ENCODE results near the gene HES7.

Gene HES7

DNA sequence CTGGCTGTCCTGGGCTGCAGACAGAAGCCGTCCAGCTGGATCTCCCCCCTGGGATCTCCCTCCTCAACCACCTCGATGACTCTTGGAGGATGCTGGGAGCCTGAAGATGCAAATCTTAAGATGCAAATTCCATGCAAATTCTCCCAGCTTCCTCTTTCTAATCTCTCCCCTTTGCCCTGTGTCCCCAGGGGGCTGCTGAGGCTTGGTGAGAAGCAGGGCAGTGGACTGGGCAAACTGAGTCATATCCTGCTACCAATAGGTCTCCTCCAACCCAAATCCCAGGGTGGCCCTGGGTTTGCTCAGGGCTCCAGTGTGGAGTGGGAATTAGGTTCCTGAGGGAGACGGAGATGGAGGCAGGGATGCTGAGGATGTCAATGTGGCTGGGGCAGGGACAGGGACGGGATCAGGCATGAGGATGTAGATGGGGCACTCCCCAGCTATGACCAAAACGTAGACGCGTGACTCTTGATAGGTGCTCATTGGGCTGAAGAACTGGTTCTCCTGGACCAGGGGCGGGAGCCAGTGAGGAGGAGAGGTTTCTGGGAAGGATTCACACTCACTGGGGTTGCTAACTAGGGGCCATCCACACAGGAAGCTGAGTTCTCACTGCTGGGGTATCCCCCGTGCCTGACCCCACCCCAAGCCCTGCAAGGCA, 32.7 kb downstream of the HES7 start:
- no peaks in the 10 kb centered on the region for H3K9me2 ChIP-seq (replicated peaks; ENCODE audit: low read depth, low read length)
- no peaks in the 10 kb centered on the region for H3K27me3 ChIP-seq (ENCODE audit: insufficient read depth, low read length, poor library complexity, severe bottlenecking)
- TF ChIP-seq EZH2phosphoT487 (IDR thresholded peaks at IDR 0.05; ENCODE audit: borderline replicate concordance): no peak
- TF ChIP-seq, protein P1, sequence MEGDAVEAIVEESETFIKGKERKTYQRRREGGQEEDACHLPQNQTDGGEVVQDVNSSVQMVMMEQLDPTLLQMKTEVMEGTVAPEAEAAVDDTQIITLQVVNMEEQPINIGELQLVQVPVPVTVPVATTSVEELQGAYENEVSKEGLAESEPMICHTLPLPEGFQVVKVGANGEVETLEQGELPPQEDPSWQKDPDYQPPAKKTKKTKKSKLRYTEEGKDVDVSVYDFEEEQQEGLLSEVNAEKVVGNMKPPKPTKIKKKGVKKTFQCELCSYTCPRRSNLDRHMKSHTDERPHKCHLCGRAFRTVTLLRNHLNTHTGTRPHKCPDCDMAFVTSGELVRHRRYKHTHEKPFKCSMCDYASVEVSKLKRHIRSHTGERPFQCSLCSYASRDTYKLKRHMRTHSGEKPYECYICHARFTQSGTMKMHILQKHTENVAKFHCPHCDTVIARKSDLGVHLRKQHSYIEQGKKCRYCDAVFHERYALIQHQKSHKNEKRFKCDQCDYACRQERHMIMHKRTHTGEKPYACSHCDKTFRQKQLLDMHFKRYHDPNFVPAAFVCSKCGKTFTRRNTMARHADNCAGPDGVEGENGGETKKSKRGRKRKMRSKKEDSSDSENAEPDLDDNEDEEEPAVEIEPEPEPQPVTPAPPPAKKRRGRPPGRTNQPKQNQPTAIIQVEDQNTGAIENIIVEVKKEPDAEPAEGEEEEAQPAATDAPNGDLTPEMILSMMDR (conservative IDR thresholded peaks at IDR 0.05; ENCODE audit: low read length): no peak
- H3K4me2 ChIP-seq (ENCODE audit: low read depth, low read length, poor library complexity, severe bottlenecking): no peak overlapping the region
- no peaks in the 10 kb centered on the region for H3K36me3 ChIP-seq (ENCODE audit: insufficient read depth, low read length)
- no peaks in the 10 kb centered on the region for H3K79me2 ChIP-seq (ENCODE audit: insufficient read depth, low read length)
- no peaks in the 10 kb centered on the region for H3K9me3 ChIP-seq (ENCODE audit: insufficient read depth, low read depth, low read length)
- H3K9ac ChIP-seq (ENCODE audit: low read depth, low read length, poor library complexity, severe bottlenecking): no peak overlapping the region
- no peaks in the 10 kb centered on the region for H3F3A ChIP-seq (ENCODE audit: low read depth)
- no peak overlapping the region for H2AFZ ChIP-seq (ENCODE audit: low read length)
- H3K4me1 ChIP-seq (ENCODE audit: insufficient read depth, low read length, poor library complexity, severe bottlenecking): no peaks in the 10 kb centered on the region
- H4K20me1 ChIP-seq (ENCODE audit: insufficient read depth, low read length, poor library complexity, severe bottlenecking): no peaks in the 10 kb centered on the region
- no peak overlapping the region for H3K4me3 ChIP-seq (ENCODE audit: low read length, poor library complexity, severe bottlenecking)

DNA sequence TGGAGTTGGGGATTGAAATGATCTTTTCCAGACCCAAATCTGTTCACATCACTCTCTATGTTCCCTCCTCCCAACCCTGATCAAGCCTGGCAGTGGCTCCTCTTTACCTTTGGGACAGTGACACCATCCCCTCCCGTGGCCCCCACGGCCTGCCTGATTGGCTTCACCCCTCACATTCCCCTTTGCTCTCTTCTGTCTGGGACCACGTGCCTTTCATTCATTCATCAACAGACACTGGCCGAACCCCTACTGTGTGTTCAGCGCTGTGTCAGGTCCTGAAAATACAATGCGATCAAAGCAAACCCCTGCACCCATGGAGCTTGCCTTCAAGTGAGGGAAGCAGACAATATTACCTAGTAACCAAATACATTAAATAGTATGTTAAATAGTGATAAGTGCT, 34.2 kb downstream of the HES7 start:
- no peaks in the 10 kb centered on the region for H3K4me1 ChIP-seq (ENCODE audit: insufficient read depth, low read length, poor library complexity, severe bottlenecking)
- no peaks in the 10 kb centered on the region for H3F3A ChIP-seq (ENCODE audit: low read depth)
- no peak overlapping the region for H3K4me2 ChIP-seq (ENCODE audit: low read depth, low read length, poor library complexity, severe bottlenecking)
- no peak overlapping the region for H3K4me3 ChIP-seq (ENCODE audit: low read length, poor library complexity, severe bottlenecking)
- no peak for TF ChIP-seq EZH2phosphoT487 (IDR thresholded peaks at IDR 0.05; ENCODE audit: borderline replicate concordance)
- TF ChIP-seq, protein P1 (conservative IDR thresholded peaks at IDR 0.05; ENCODE audit: low read length): no peak
- no peaks in the 10 kb centered on the region for H3K9me2 ChIP-seq (replicated peaks; ENCODE audit: low read depth, low read length)
- no peaks in the 10 kb centered on the region for H3K79me2 ChIP-seq (ENCODE audit: insufficient read depth, low read length)
- H3K9me3 ChIP-seq (ENCODE audit: insufficient read depth, low read depth, low read length): no peaks in the 10 kb centered on the region
- H4K20me1 ChIP-seq (ENCODE audit: insufficient read depth, low read length, poor library complexity, severe bottlenecking): no peaks in the 10 kb centered on the region
- H3K9ac ChIP-seq (ENCODE audit: low read depth, low read length, poor library complexity, severe bottlenecking): no peak overlapping the region
- H3K36me3 ChIP-seq (ENCODE audit: insufficient read depth, low read length): no peaks in the 10 kb centered on the region
- no peak overlapping the region for H2AFZ ChIP-seq (ENCODE audit: low read length)
- H3K27me3 ChIP-seq (ENCODE audit: insufficient read depth, low read length, poor library complexity, severe bottlenecking): no peaks in the 10 kb centered on the region

- Histone ChIP-seq H3F3A (ENCODE audit: low read depth) (no peaks in the 10 kb centered on the region), H3K4me3 (ENCODE audit: low read length, poor library complexity, severe bottlenecking) (no peak overlapping the region), H3K27me3 (ENCODE audit: insufficient read depth, low read length, poor library complexity, severe bottlenecking) (no peaks in the 10 kb centered on the region), H3K9me3 (ENCODE audit: insufficient read depth, low read depth, low read length) (no peaks in the 10 kb centered on the region), H2AFZ (ENCODE audit: low read length) (no peak overlapping the region), H4K20me1 (ENCODE audit: insufficient read depth, low read length, poor library complexity, severe bottlenecking) (no peaks in the 10 kb centered on the region), H3K9me2 (replicated peaks; ENCODE audit: low read depth, low read length) (no peaks in the 10 kb centered on the region), H3K4me1 (ENCODE audit: insufficient read depth, low read length, poor library complexity, severe bottlenecking) (no peaks in the 10 kb centered on the region), H3K9ac (ENCODE audit: low read depth, low read length, poor library complexity, severe bottlenecking) (no peak overlapping the region), H3K36me3 (ENCODE audit: insufficient read depth, low read length) (no peaks in the 10 kb centered on the region), H3K79me2 (ENCODE audit: insufficient read depth, low read length) (no peaks in the 10 kb centered on the region), H3K4me2 (ENCODE audit: low read depth, low read length, poor library complexity, severe bottlenecking) (no peak overlapping the region)
- no peak for TF ChIP-seq EZH2phosphoT487 (IDR thresholded peaks at IDR 0.05; ENCODE audit: borderline replicate concordance)
- TF ChIP-seq, protein P1 (conservative IDR thresholded peaks at IDR 0.05; ENCODE audit: low read length): no peak
Observed at GRCh38 chr17:8087952-8088230, 36.0 kb downstream of the HES7 start.

Data from Loucy (cell line).